Measurements from ENCODE around the gene ACADL. TPM values are rescaled to one million over a fixed set of nuclear protein-coding genes. Genes with fewer than 3 reads are reported as not detected.

The ACADL gene
- total and polyA plus RNA-seq, 3 experiments from 2014 or later = not detected

DNA sequence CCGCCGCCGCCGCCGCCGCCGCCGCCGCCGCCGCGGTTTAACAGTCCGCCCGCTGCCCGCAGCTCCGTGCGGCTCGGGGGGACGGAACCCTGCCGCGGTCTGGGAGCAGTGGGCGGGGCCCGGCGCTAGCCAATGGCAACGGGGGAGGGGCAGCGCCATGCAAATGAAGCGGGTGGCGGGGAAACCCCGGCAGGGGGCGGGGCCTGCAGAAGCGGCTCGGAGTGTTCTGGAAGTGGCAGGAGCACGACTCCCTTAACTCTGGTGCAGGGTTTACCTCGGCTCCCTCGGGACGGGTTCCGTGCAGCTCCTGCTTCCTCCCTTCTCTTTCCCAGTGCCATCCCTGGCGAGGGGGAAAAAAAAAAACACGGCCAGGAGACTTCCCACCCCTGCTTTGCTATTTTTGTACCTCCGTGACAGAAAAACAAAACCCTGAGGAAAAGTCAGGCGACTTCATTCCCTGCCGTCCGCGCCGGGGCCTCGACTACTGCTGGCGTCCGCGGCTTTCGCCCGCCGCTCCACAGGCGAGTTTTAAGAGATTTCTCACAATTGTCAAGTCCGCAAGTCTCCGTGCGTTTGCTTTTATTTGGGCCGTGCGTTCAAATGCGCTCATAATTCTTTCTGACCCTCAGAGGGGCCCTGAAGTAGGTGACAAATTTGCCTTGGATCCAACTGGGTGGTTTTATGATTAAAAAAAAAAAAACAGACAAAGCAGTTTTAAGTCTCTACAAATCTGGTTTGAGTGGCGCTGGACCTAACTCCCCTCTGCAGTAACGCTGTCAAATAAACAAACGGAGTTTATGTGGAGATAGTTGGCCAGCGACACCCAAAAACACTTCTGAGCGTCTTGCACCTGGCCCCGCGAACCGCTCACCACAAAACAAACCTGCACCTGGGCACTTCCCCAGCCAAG is 53.7 kb downstream of the ACADL start, which contains the start of gene KANSL1L:
TSS of gene KANSL1L (minus strand) at position 101 of the 910 bp plus-strand sequence. CDS start 16,827 bp downstream, outside the sequence.
- no peaks in the 10 kb centered on the region for H3K27me3 ChIP-seq (ENCODE audit: insufficient read depth, low read length, poor library complexity, severe bottlenecking)
- ChIA-PET CTCF (interaction anchor here (1.1 kb wide), 1 partner anchor 25 kb away, joined by 3 read pairs; no protein-coding TSS in a partner anchor), POLR2A (interaction anchor here (1.1 kb wide), 1 partner anchor 10 kb away, joined by 3 read pairs; no protein-coding TSS in a partner anchor)
- peak; percentile 94 to 97 (median 95) for DNase-seq
- Mint-ChIP-seq H3K4me3 (peak within 1 kb of the TSS; percentile 95 to 99 (median 99)), H3K36me3 (peaks cover 0 to 14% (median 0%) of the 10 kb centered on the region in 3 donors), H3K9me3 (no peaks in the 10 kb centered on the region), H3K27me3 (peaks cover 0 to 9% of the 10 kb centered on the region in 2 donors), H3K4me1 (peaks cover 23 to 35% (median 34%) of the 10 kb centered on the region in 3 donors), H3K27ac (peak within 1 kb of the TSS; percentile 94 to 99 (median 96))
- H3K9me3 ChIP-seq (ENCODE audit: low read length) = no peaks in the 10 kb centered on the region
- no peaks in the 10 kb centered on the region for H3K36me3 ChIP-seq (ENCODE audit: insufficient read depth, low read length)
- H3K4me3 ChIP-seq (ENCODE audit: low read length) = peak within 1 kb of the TSS; percentile 77
- H3K4me1 ChIP-seq (ENCODE audit: insufficient read depth, low read length) = peaks cover 11% of the 10 kb centered on the region
- peak within 1 kb of the TSS; percentile 35 for H3K27ac ChIP-seq (ENCODE audit: low read depth, low read length)

DNA sequence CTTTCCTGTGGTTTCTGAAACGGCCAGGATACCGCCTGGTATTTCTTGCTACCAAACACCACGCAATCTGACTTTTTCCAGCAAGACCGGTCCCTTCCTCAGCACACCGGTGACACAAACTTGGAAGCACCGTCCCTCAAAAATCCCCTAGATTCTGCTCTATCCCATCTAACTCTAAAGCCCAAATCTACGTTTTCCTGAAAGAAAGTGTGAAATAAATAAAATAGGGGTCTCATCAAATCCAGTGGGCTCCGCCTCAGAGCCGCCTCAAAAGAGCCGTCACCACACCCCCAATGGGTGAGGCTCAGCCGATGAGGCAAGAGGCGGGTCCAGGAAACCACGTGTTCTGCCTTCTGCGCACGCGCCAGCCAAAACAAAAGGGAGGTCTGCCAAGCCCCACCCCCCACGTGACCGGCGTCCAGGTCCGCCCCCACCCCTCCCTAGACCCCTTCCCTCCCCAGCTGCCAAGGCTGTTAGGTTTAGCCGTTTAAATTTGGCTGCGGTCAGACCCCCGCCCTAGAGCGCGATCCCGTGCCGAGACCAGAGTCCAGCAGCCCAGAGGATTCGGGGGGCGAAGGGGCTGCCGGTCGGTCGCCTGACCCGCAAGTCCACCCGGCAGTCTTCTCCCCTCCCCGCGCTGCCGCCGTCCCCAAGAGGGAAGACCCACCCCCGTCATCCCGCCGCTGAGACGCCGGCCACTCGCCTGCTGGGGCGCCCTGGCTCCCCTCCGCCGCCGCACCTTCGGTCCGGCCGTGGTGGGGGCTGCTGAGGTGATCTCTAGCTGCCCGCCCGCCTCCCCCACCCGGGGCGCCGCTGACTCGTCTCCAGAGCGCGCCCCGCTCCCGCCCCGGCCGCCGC is 54.6 kb downstream of the ACADL start:
- H3K27ac Mint-ChIP-seq = peak overlapping the region; percentile 94 to 99 (median 96)
- DNase-seq = peak; percentile 94 to 98 (median 95)
- H3K4me3 Mint-ChIP-seq = peak overlapping the region; percentile 95 to 99 (median 99)
- Histone ChIP-seq H3K9me3 (ENCODE audit: low read length) (no peaks in the 10 kb centered on the region), H3K27me3 (ENCODE audit: insufficient read depth, low read length, poor library complexity, severe bottlenecking) (no peaks in the 10 kb centered on the region), H3K4me3 (ENCODE audit: low read length) (peak overlapping the region; percentile 64), H3K36me3 (ENCODE audit: insufficient read depth, low read length) (no peaks in the 10 kb centered on the region), H3K4me1 (ENCODE audit: insufficient read depth, low read length) (peaks cover 11% of the 10 kb centered on the region), H3K27ac (ENCODE audit: low read depth, low read length) (peak overlapping the region; percentile 34)
- no peaks in the 10 kb centered on the region for H3K9me3 Mint-ChIP-seq
- H3K36me3 Mint-ChIP-seq = peaks cover 0 to 14% (median 0%) of the 10 kb centered on the region in 3 donors
- H3K27me3 Mint-ChIP-seq = peaks cover 0 to 9% of the 10 kb centered on the region in 2 donors
- ChIA-PET CTCF (no interaction called here), POLR2A (interaction anchor here (1.1 kb wide), 1 partner anchor 9 kb away, joined by 3 read pairs; no protein-coding TSS in a partner anchor)
- peaks cover 23 to 35% (median 34%) of the 10 kb centered on the region in 3 donors for H3K4me1 Mint-ChIP-seq

DNA sequence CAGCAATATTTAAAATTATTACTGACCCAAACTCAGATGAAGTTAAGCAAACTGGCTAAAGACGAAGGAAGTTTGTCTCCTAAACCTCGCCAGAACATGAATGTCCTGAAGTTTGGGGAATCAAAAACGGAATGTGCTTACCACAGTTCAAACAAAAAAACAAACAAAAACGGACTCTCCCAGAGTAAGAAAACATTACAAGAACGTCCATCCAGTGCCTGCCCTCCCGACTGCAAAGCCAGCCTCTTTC is 55.1 kb downstream of the ACADL start:
- Mint-ChIP-seq H3K4me3 (peak overlapping the region; percentile 95 to 99 (median 99)), H3K9me3 (no peaks in the 10 kb centered on the region), H3K27me3 (peaks cover 0 to 9% of the 10 kb centered on the region in 2 donors), H3K36me3 (peaks cover 0 to 14% (median 0%) of the 10 kb centered on the region in 3 donors), H3K4me1 (peaks cover 23 to 35% (median 34%) of the 10 kb centered on the region in 3 donors), H3K27ac (peak overlapping the region; percentile 94 to 99 (median 96))
- ChIA-PET CTCF (no interaction called here), POLR2A (no interaction called here)
- Histone ChIP-seq H3K27ac (ENCODE audit: low read depth, low read length) (peak overlapping the region; percentile 34), H3K4me1 (ENCODE audit: insufficient read depth, low read length) (peaks cover 11% of the 10 kb centered on the region), H3K4me3 (ENCODE audit: low read length) (peak overlapping the region; percentile 64), H3K27me3 (ENCODE audit: insufficient read depth, low read length, poor library complexity, severe bottlenecking) (no peaks in the 10 kb centered on the region), H3K9me3 (ENCODE audit: low read length) (no peaks in the 10 kb centered on the region), H3K36me3 (ENCODE audit: insufficient read depth, low read length) (no peaks in the 10 kb centered on the region)
- no peak for DNase-seq

DNA sequence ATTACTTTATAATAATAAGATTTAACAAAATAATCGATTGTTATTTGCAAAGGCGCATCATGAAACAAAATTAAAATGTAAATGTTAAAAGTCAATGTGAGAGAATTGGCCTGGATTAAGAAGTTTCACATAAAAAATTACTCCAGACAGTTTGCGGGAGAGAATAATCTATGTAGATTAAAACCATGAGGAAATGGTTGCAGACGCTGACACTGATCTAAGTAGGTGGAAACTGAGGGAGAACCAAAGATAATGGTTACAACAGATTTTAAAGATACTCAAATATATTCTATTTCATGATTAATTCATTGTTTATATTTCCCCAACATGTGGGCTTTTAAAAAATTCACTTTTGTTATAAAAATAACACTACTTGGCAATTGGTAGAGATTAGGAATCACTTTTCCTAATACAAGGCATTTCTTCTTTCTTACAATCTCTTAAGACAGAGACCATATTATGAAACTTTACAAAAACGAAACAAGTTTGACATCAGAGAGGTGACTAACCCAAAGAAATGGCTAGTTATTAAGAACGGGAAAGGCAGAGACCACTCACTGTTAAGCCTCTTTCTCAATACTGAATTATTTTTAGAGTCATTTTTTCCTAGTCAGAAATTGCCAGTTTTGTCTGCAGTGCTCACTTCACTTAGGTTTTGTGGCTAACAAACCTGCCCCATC is 55.6 kb downstream of the ACADL start:
- Mint-ChIP-seq H3K27me3 (peaks cover 0 to 9% of the 10 kb centered on the region in 2 donors), H3K36me3 (peaks cover 0 to 14% (median 0%) of the 10 kb centered on the region in 3 donors), H3K4me3 (peak overlapping the region; percentile 95 to 99 (median 99)), H3K4me1 (peaks cover 23 to 35% (median 34%) of the 10 kb centered on the region in 3 donors), H3K27ac (peak overlapping the region; percentile 94 to 99 (median 96)), H3K9me3 (no peaks in the 10 kb centered on the region)
- ChIA-PET CTCF (no interaction called here), POLR2A (no interaction called here)
- peaks cover 11% of the 10 kb centered on the region for H3K4me1 ChIP-seq (ENCODE audit: insufficient read depth, low read length)
- peak in 1 of 5 donors; percentile 1 for DNase-seq
- no peaks in the 10 kb centered on the region for H3K9me3 ChIP-seq (ENCODE audit: low read length)
- no peaks in the 10 kb centered on the region for H3K27me3 ChIP-seq (ENCODE audit: insufficient read depth, low read length, poor library complexity, severe bottlenecking)
- no peaks in the 10 kb centered on the region for H3K36me3 ChIP-seq (ENCODE audit: insufficient read depth, low read length)
- peak overlapping the region; percentile 34 for H3K27ac ChIP-seq (ENCODE audit: low read depth, low read length)
- H3K4me3 ChIP-seq (ENCODE audit: low read length) = peak overlapping the region; percentile 64

DNA sequence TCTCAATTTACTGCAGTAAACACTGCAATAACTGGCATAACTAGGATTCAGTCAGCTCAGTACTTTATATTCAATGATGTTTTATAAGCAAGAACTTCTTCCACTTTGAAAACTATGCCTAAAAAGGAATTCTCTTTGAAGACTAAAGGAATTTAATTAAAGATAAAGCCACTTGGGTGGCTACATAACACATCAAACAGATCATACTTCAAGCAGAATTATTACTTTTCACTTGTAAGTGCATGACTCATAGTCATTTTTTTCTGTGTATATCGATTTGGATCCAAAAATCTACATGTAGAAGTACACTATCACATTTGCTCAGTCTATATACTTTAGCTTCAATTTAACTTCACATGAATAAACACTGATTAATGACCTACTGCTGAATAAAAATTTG is 58.0 kb downstream of the ACADL start:
- CTCF ChIA-PET = no interaction called here
- Histone ChIP-seq H3K36me3 (ENCODE audit: insufficient read depth, low read length) (no peaks in the 10 kb centered on the region), H3K27ac (ENCODE audit: low read depth, low read length) (no peak overlapping the region), H3K4me3 (ENCODE audit: low read length) (no peak overlapping the region), H3K27me3 (ENCODE audit: insufficient read depth, low read length, poor library complexity, severe bottlenecking) (no peaks in the 10 kb centered on the region), H3K9me3 (ENCODE audit: low read length) (no peaks in the 10 kb centered on the region), H3K4me1 (ENCODE audit: insufficient read depth, low read length) (peaks cover 7% of the 10 kb centered on the region)
- peaks cover 26 to 34% (median 32%) of the 10 kb centered on the region in 3 donors for H3K4me1 Mint-ChIP-seq
- no peak overlapping the region for H3K27ac Mint-ChIP-seq
- DNase-seq = no peak
- H3K36me3 Mint-ChIP-seq = peaks cover 0 to 14% (median 0%) of the 10 kb centered on the region in 3 donors
- no peak overlapping the region for H3K4me3 Mint-ChIP-seq
- H3K27me3 Mint-ChIP-seq = peaks cover 0 to 11% of the 10 kb centered on the region in 2 donors
- POLR2A ChIA-PET = no interaction called here
- no peaks in the 10 kb centered on the region for H3K9me3 Mint-ChIP-seq

DNA sequence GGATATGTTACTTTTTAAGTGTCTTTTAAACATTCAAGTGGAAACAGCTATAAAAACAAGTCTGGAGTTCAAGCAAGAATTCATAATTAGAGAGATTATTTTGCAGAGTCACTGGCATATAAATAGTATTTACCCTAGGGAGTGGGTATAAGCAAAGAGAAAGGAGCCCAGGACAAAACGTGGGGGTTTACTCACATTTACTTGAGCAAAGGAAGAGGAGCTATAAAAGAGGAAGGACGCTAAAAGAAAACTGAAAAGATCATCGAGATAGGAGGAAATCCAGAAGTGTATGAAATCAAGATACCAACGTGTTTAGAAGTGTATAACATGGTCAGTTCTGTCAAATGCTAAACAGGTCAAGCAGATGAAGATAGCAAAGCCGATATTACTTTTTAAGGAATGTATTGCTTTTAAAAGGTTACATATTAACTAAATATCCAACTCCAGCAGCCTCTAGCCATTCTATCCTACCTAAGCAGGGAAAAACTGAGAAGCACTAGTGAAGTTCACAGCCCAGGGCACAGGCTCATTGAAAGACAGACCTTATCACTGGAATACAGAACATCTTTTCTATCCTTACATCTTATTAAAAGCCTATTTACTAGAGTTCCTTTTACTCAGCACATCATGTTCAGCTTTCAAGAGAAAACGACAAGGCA is 62.7 kb downstream of the ACADL start:
- H3K4me3 Mint-ChIP-seq = no peak overlapping the region
- Histone ChIP-seq H3K36me3 (ENCODE audit: insufficient read depth, low read length) (no peaks in the 10 kb centered on the region), H3K4me3 (ENCODE audit: low read length) (no peak overlapping the region), H3K9me3 (ENCODE audit: low read length) (no peaks in the 10 kb centered on the region), H3K4me1 (ENCODE audit: insufficient read depth, low read length) (no peaks in the 10 kb centered on the region), H3K27ac (ENCODE audit: low read depth, low read length) (no peak overlapping the region), H3K27me3 (ENCODE audit: insufficient read depth, low read length, poor library complexity, severe bottlenecking) (no peaks in the 10 kb centered on the region)
- H3K27me3 Mint-ChIP-seq = peaks cover 0 to 2% of the 10 kb centered on the region in 2 donors
- no peaks in the 10 kb centered on the region for H3K36me3 Mint-ChIP-seq
- H3K27ac Mint-ChIP-seq = no peak overlapping the region
- ChIA-PET POLR2A (interaction anchor here (1.1 kb wide), 1 partner anchor 9 kb away, joined by 3 read pairs; the partner anchor contains the start of gene KANSL1L), CTCF (interaction anchor here (1.3 kb wide), 1 partner anchor 15 kb away, joined by 3 read pairs; no protein-coding TSS in a partner anchor)
- no peaks in the 10 kb centered on the region for H3K9me3 Mint-ChIP-seq
- no peak for DNase-seq
- peaks cover 0 to 3% (median 3%) of the 10 kb centered on the region in 3 donors for H3K4me1 Mint-ChIP-seq

DNA sequence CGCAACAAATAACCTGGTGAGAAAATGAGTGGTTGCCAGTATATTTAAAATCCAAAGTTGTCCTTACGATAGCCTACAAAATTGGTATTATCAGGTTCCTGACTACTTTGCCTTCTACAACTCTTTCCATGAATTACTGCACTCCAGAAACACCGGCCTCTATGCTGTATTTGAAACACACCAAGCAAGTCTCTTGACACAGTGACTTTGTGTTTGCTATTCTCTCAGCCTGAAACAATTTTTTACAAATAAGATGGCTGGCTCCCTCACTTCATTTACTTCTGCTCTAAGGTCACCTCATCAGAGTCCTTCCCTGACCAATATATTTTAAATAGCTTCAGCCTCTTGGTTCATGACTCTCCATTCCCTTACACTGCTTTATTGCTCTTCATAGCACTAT is 66.2 kb downstream of the ACADL start:
- no peaks in the 10 kb centered on the region for H3K27me3 ChIP-seq (ENCODE audit: insufficient read depth, low read length, poor library complexity, severe bottlenecking)
- H3K4me3 ChIP-seq (ENCODE audit: low read length) = no peak overlapping the region
- DNase-seq = no peak
- H3K4me1 ChIP-seq (ENCODE audit: insufficient read depth, low read length) = no peaks in the 10 kb centered on the region
- H3K36me3 ChIP-seq (ENCODE audit: insufficient read depth, low read length) = no peaks in the 10 kb centered on the region
- H3K9me3 ChIP-seq (ENCODE audit: low read length) = no peaks in the 10 kb centered on the region
- Mint-ChIP-seq H3K27me3 (peaks cover 0 to 2% of the 10 kb centered on the region in 2 donors), H3K4me3 (no peak overlapping the region), H3K27ac (no peak overlapping the region), H3K4me1 (peaks cover 0 to 5% (median 3%) of the 10 kb centered on the region in 3 donors), H3K9me3 (no peaks in the 10 kb centered on the region), H3K36me3 (peaks cover 3 to 9% (median 8%) of the 10 kb centered on the region in 3 donors)
- CTCF ChIA-PET = no interaction called here
- POLR2A ChIA-PET = no interaction called here
- H3K27ac ChIP-seq (ENCODE audit: low read depth, low read length) = no peak overlapping the region

All from CD8-positive, alpha-beta memory T cell (primary cell).